Activated naive CD8-positive, alpha-beta T cell (primary cell): ENCODE data around the gene ATP10A.

Experiments used
- H3K27ac Mint-ChIP-seq: one replicate; pipeline ENCODE4 v1.8.0; 2021; ENCODE audit warnings: mixed read lengths
- H3K27me3 Mint-ChIP-seq: one replicate; pipeline ENCODE4 v1.8.0; 2021; ENCODE audit warnings: mixed read lengths
- H3K36me3 Mint-ChIP-seq: one replicate; pipeline ENCODE4 v1.8.0; 2021; ENCODE audit warnings: mixed read lengths
- H3K4me1 Mint-ChIP-seq: one replicate; pipeline ENCODE4 v1.8.0; 2021; ENCODE audit warnings: low read depth, mixed read lengths
- H3K4me3 Mint-ChIP-seq: one replicate; pipeline ENCODE4 v1.8.0; 2021; ENCODE audit warnings: mild to moderate bottlenecking, mixed read lengths
- H3K9me3 Mint-ChIP-seq: one replicate; pipeline ENCODE4 v1.8.0; 2021; ENCODE audit warnings: low read depth, mixed read lengths

ATP10A gene

GRCh38 chr15:25689592-25689991 is 173.5 kb downstream of the ATP10A start:
- no peaks in the 10 kb centered on the region for H3K9me3 Mint-ChIP-seq
- H3K4me3 Mint-ChIP-seq, result no peak overlapping the region
- no peaks in the 10 kb centered on the region for H3K27me3 Mint-ChIP-seq
- no peak overlapping the region for H3K27ac Mint-ChIP-seq
- H3K36me3 Mint-ChIP-seq, result peaks cover 9% of the 10 kb centered on the region
- no peaks in the 10 kb centered on the region for H3K4me1 Mint-ChIP-seq

DNA sequence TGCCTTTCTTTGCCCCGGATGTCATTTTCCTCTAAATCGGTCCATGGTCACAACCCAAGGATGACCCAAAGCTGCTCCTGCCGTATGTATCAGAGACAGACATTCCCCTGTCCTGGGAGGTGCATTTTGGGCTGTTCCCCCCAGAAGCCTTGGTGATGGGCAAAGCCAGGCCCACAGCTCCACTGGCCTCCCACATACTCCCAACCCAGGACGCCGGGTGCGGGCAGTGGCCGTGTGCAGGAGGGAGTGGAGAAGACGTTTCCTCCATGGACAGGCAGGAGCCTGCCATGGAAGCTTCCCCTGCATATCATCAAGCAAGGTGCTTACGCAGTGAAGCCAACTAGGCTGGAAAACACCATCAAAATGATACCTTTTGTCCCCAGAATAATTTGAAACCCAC is 175.0 kb downstream of the ATP10A start:
- Mint-ChIP-seq H3K9me3 (no peaks in the 10 kb centered on the region), H3K36me3 (peaks cover 16% of the 10 kb centered on the region), H3K27ac (no peak overlapping the region), H3K27me3 (no peaks in the 10 kb centered on the region), H3K4me3 (no peak overlapping the region), H3K4me1 (no peaks in the 10 kb centered on the region)

DNA sequence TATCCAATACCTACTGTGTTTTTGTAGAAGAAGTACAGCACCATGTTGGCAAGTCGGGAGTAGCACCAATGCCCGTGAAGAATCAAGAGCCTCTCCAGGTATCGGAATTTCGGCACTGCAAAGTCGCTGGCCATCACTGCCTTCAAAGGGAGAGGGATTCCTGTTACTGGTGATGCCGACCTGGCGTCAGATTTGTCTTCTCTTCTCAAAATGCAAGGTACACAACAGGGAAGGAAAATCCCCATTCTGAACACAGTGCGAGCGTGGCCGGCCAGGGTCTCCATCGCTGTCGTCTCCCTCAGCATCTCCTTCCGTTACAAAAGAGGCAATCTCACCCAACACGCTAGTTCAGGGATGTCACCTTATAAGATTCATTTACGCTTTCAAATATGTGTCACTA is 175.4 kb downstream of the ATP10A start:
- H3K9me3 Mint-ChIP-seq, result no peaks in the 10 kb centered on the region
- peaks cover 18% of the 10 kb centered on the region for H3K36me3 Mint-ChIP-seq
- H3K4me3 Mint-ChIP-seq, result no peak overlapping the region
- no peak overlapping the region for H3K27ac Mint-ChIP-seq
- no peaks in the 10 kb centered on the region for H3K27me3 Mint-ChIP-seq
- H3K4me1 Mint-ChIP-seq, result peaks cover 1% of the 10 kb centered on the region

DNA sequence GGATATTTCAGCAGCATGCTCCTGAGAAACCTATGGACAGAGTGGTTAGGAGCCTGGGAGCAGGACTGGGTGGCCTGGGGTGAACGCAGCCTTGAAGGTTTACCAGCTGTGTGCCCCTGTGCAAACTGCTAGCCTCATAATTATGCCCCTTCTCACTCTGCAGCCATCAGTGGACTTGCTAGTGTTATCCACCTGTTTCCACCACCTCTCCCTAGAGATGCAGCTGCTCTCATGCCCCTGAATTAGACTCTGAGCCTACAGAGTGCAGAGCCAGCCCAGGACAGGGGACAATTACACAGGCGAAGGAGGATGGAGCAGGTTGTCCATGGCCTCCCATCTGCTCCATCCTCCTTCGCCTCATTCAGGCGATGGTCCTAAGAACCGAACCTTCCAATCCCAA is 175.9 kb downstream of the ATP10A start:
- Mint-ChIP-seq H3K27me3 (no peaks in the 10 kb centered on the region), H3K36me3 (peaks cover 14% of the 10 kb centered on the region), H3K4me1 (peaks cover 1% of the 10 kb centered on the region), H3K4me3 (no peak overlapping the region), H3K27ac (no peak overlapping the region), H3K9me3 (no peaks in the 10 kb centered on the region)

GRCh38 chr15:25686780-25687179 is 176.3 kb downstream of the ATP10A start:
- Mint-ChIP-seq H3K36me3 (peaks cover 17% of the 10 kb centered on the region), H3K27me3 (no peaks in the 10 kb centered on the region), H3K4me3 (no peak overlapping the region), H3K9me3 (no peaks in the 10 kb centered on the region), H3K4me1 (peaks cover 1% of the 10 kb centered on the region), H3K27ac (no peak overlapping the region)

DNA sequence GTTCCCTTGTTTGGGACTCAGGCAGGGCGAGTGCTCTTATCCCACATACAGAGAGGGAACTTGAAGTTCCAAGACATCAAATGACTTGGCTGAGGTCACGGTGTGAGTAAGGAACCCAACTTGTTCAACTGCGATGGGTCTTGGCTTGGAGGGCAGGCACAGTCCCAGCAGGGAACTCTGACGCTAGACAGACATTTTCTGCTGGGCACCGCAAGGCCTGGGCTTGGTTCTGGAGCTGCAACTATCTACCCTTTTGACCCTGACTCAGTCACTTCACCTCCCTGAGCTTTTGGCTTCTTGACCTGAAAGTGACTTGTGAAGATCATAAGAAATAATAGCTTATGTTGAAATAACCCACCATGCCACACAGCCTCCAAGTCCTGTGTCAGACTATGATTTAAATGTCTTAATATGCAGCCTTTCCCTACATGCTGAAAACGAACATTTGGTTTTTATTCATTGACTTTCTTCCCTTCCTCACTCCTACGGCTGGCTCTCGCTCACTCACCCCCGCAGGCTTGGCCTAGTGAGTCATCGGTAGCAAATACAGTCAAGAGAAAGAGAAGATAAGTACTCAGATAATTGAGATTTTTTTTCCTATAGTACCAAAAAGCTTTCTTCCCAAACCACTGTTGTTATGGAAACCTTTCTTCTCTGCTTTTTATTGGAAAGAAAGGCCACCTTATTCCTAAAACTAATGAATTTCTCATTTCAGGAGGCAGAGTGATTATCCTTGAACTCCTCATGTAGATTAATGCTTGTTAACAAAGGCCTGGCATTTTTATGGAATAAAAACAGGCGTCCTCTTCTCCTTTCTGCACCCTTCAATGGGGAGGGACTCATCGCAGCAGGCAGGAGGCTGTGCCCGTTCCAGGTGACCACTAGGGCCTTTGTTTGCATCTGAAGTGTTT is 178.4 kb downstream of the ATP10A start:
- peaks cover 17% of the 10 kb centered on the region for H3K36me3 Mint-ChIP-seq
- H3K4me1 Mint-ChIP-seq, result peaks cover 1% of the 10 kb centered on the region
- H3K4me3 Mint-ChIP-seq, result no peak overlapping the region
- H3K9me3 Mint-ChIP-seq, result no peaks in the 10 kb centered on the region
- no peaks in the 10 kb centered on the region for H3K27me3 Mint-ChIP-seq
- H3K27ac Mint-ChIP-seq, result no peak overlapping the region

GRCh38 chr15:25683911-25684310 is 179.2 kb downstream of the ATP10A start:
- Mint-ChIP-seq H3K9me3 (no peaks in the 10 kb centered on the region), H3K4me1 (peaks cover 1% of the 10 kb centered on the region), H3K27me3 (no peaks in the 10 kb centered on the region), H3K36me3 (peaks cover 17% of the 10 kb centered on the region), H3K4me3 (no peak overlapping the region), H3K27ac (no peak overlapping the region)

DNA sequence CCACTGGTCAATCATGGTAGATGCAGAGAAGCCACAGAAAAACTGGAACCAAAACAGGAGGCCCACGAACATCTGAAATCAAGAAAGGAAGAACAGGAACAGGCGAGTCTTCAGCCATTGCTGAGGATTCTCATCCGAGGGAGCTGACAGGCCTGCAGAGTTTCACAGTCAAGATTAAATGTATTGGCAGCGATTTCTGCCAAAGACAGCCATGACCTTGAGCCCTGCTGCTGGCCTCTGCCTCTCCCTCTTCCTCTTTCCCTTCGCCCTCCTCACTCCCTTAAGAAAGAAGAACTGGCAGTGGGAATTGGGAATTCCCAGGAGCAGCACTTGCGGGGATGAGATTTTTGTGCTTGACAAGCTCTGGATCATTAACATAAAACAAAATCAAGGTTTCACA is 179.7 kb downstream of the ATP10A start:
- no peak overlapping the region for H3K4me3 Mint-ChIP-seq
- peaks cover 1% of the 10 kb centered on the region for H3K4me1 Mint-ChIP-seq
- no peaks in the 10 kb centered on the region for H3K9me3 Mint-ChIP-seq
- no peaks in the 10 kb centered on the region for H3K27me3 Mint-ChIP-seq
- H3K36me3 Mint-ChIP-seq, result peaks cover 20% of the 10 kb centered on the region
- H3K27ac Mint-ChIP-seq, result no peak overlapping the region

DNA sequence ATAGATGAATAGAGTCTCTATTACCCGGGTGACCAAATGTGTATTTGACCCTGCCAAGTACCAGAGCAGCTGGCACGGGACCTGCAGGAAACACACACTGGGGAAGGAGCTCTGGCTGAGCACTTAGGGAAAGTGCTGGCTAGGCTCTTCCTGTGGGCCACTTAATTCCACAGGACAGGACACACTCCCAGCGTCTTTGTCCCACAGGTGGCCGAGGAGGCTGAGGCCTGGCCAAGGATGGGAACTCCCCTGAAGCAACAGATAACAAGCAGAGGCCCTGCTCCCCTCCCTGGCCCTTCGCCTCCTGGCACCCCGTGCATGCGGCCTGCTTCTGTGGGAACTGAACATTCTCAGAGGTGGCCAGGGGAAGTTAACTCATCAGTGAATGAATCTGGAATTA is 180.8 kb downstream of the ATP10A start:
- peaks cover 17% of the 10 kb centered on the region for H3K36me3 Mint-ChIP-seq
- H3K9me3 Mint-ChIP-seq, result no peaks in the 10 kb centered on the region
- H3K27me3 Mint-ChIP-seq, result no peaks in the 10 kb centered on the region
- H3K27ac Mint-ChIP-seq, result no peak overlapping the region
- H3K4me1 Mint-ChIP-seq, result peaks cover 1% of the 10 kb centered on the region
- no peak overlapping the region for H3K4me3 Mint-ChIP-seq

DNA sequence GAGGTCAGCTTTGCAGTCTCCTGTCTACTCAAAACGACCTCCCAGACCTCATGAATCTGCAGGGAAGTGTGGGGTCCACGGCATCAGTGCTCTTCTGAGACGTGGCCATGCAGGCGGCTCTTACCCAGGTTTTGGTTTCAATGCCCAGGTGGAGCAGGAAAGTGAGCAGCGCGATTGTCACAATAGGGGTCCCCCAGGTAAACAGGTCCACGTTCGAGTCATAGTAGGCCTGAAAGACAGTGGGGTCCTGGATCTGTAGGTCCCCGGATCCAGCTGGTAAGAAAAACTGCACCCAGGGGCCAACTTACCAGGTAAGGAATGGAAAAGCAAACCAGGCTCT is 182.5 kb downstream of the ATP10A start:
- H3K27ac Mint-ChIP-seq, result no peak overlapping the region
- peaks cover 1% of the 10 kb centered on the region for H3K4me1 Mint-ChIP-seq
- H3K4me3 Mint-ChIP-seq, result no peak overlapping the region
- no peaks in the 10 kb centered on the region for H3K9me3 Mint-ChIP-seq
- H3K27me3 Mint-ChIP-seq, result no peaks in the 10 kb centered on the region
- peaks cover 19% of the 10 kb centered on the region for H3K36me3 Mint-ChIP-seq

GRCh38 chr15:25679964-25680685 is 183.0 kb downstream of the ATP10A start:
- Mint-ChIP-seq H3K4me3 (no peak overlapping the region), H3K27ac (peak overlapping the region; percentile 28), H3K9me3 (no peaks in the 10 kb centered on the region), H3K36me3 (peaks cover 19% of the 10 kb centered on the region), H3K4me1 (peaks cover 1% of the 10 kb centered on the region), H3K27me3 (no peaks in the 10 kb centered on the region)

DNA sequence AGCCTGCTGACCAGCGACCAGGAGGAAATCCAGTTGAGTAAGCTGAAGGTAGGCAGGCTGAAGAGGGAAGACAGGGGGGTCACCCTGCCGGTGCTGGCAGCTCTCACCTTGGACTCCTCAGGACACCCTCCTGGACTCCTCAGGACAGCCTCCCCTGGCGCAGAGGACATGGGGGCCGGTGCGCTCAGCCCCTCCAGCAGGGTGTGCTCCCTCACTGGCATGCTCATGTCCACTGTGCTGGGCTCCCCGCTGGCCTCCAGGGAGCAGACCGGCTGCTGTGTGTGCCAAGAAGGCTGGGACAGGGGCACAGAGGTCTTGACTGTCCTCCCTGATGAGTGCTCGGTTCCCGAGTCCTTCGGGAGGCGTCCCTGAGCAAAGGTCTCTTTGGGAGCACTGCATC is 183.6 kb downstream of the ATP10A start:
- Mint-ChIP-seq H3K27ac (no peak overlapping the region), H3K4me1 (peaks cover 1% of the 10 kb centered on the region), H3K27me3 (no peaks in the 10 kb centered on the region), H3K9me3 (no peaks in the 10 kb centered on the region), H3K4me3 (no peak overlapping the region), H3K36me3 (peaks cover 19% of the 10 kb centered on the region)

DNA sequence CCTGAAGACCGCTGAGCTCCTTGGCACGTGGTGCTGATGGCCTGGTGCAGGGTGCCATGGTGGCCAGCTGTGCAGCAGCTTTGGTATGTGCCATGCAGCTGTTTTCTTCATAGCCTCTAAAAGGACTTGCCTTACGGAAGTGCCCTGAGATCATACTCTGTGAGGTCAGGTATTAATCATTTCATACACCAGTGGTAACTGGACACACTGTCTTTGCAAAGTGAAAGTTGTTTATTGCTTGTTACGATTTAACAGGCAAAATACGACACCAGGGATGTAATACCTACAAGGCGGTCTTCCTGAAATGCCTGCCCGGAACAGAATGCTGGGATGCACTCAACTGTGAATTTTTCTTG is 184.6 kb downstream of the ATP10A start:
- Mint-ChIP-seq H3K9me3 (no peaks in the 10 kb centered on the region), H3K27ac (no peak overlapping the region), H3K27me3 (no peaks in the 10 kb centered on the region), H3K4me3 (no peak overlapping the region), H3K36me3 (peaks cover 15% of the 10 kb centered on the region), H3K4me1 (peaks cover 1% of the 10 kb centered on the region)

DNA sequence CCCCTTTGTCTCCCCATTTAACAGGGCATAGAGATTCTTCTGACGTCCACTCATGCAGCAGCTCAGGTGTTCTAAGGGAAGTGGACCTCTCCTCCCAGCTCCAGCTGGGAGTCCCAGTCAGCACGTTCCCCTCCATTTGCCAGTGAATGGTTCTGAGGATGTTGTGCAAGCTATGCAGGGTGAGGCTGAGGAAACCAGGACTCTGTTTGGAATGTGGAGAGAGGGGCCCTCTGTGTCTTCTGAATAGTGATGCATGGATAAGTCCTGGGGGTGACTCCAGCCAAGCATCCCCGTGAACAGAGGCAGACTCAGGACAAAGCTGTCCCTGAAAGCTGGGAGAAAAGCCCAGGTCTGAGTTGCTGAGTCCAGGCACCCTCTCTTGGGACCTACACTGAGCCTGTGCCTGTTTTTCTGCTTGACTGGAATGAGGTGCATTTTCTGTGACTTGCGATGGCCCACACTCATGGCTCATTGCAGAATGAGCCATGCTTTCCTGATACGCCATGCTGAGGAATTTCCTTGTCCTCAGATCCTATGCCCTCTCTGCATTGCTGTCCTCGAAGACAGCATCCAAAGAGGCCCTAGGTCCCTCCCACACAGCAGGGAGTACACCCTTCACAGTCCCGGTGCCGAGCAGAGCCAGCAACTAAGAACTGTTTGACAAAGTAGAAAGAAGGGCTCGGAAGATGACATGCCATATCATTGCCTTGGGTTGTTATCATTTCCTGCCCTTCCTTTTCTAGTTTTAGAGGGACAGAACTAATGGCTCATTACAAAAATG is 185.2 kb downstream of the ATP10A start:
- Mint-ChIP-seq H3K27ac (no peak overlapping the region), H3K4me3 (no peak overlapping the region), H3K36me3 (peaks cover 10% of the 10 kb centered on the region), H3K9me3 (no peaks in the 10 kb centered on the region), H3K27me3 (no peaks in the 10 kb centered on the region), H3K4me1 (no peaks in the 10 kb centered on the region)

DNA sequence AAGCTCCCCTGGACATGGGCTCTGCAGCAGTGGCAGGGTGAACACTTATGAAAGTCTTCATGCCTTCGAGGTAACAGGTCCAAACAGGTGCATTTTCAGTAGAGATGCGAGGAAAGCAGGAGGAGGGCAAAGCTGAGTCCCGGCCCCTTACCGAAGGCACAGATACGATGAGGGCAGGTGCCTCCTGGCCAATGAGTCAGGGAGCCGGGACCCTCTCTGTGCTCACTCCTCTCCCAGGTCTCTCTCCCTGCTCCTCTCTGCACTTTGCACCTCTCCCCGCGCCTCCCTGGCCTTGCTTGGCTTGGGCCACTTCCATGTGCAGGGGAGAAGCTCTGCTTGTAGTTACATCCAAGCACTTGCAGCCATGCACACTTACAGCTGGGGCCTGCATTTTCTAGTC is 187.1 kb downstream of the ATP10A start:
- Mint-ChIP-seq H3K36me3 (peaks cover 7% of the 10 kb centered on the region), H3K4me1 (no peaks in the 10 kb centered on the region), H3K27ac (no peak overlapping the region), H3K9me3 (no peaks in the 10 kb centered on the region), H3K27me3 (peaks cover 2% of the 10 kb centered on the region), H3K4me3 (no peak overlapping the region)
